Motor neuron (in vitro differentiated cells): ENCODE results near the gene ATXN1. TPM values are rescaled to one million over a fixed set of nuclear protein-coding genes. Genes with fewer than 3 reads are reported as not detected.

Experiments
- ATAC-seq, 8 experiments: fragments of 200-7000 bp; cut with Tn5 transposase; replicated peaks in 6 of 8; 2 replicates each; pipeline ENCODE4 v1.8.0; 2021; ENCODE audit warnings: mild to moderate bottlenecking in 8 of 8, moderate library complexity in 8 of 8
- H3K27ac ChIP-seq, 2 donors: fragments of 250-450 bp; sonication (Bioruptor Pico); 2 replicates each; pipeline ENCODE4 v1.9.0; 2021; ENCODE audit warnings: antibody characterized with exemption in 2 of 2, mild to moderate bottlenecking in 2 of 2, moderate library complexity in 1 of 2
- H3K4me1 ChIP-seq, 2 donors: fragments of 250-450 bp; sonication (Bioruptor Pico); replicated peaks in 1 of 2; 2 replicates each; pipeline ENCODE4 v1.6.1; 2021; ENCODE audit warnings: antibody characterized with exemption in 2 of 2, mild to moderate bottlenecking in 2 of 2, moderate library complexity in 1 of 2
- H3K4me3 ChIP-seq, 5 donors: fragments of 250-450 bp; sonication (Bioruptor Pico); 2 replicates each; pipeline ENCODE4 v1.9.0; 2021; ENCODE audit warnings: antibody characterized with exemption in 5 of 5, mild to moderate bottlenecking in 5 of 5, moderate library complexity in 4 of 5
- WGBS, 10 experiments: fragments of 450-650 bp; shearing (Covaris generic); methylation state at CpG; one replicate each; pipeline ENCODE4 v1.0.0; 2022; 5-methylcytosine and 5-hydroxymethylcytosine counted together
- in situ Hi-C, 9 experiments: fragments of 400-800 bp; cut with MboI; loops; one replicate each; pipeline ENCODE4 v1.15.0; 2021; ENCODE audit warnings: low sequenced_read_pairs in 9 of 9, low pct_unique_long_range_greater_than_20kb in 2 of 9; ENCODE audit not compliant: unreplicated experiment in 9 of 9
- total RNA-seq, 8 experiments: library from RNA; unstranded; fragments of 300-600 nt; gene quantifications; 2 replicates each; pipeline versions ENCODE4 v1.2.3 to v1.2.4, GENCODE V29; 2022

ATXN1 gene
- total RNA-seq, 8 experiments from 2014 or later = 8.9 to 64.9 (median 18.3) TPM

DNA sequence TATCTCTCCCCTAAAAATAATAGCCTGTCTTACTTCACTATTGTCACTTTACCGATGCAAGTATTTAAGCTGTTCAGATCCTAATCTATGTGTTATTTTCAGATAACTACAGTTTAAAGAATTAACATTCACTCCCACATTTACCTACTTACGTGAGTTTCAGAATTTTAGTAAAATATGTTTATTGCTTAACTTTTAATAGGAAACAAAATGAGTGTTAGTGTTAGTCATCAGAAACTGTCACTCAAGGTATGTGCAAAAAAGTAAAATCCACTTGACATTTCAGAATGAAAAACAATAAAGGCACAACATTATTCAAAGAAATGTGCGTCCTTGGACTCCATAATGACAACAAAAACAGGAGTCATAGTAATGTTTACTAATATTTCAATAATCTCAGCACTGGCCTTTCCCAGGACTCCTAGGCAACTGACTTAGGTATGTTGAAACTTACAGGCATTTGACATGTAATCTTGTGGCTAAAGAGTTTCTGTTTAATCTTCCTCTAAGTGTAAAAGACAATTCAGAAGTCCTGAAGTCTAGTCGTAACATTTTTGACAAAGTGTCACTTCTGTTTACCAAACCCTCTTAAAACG is 4.5 kb downstream of the ATXN1 start:
- no peak for ATAC-seq
- H3K4me1 ChIP-seq = peaks cover 10 to 20% of the 10 kb centered on the region in 2 donors
- in situ Hi-C loops = loop anchor here in 8 of 9 experiments (25.0 kb wide), 4 partner anchors 206 to 419 kb away; no protein-coding TSS in a partner anchor
- no peak overlapping the region for H3K4me3 ChIP-seq
- WGBS, 10 experiments = 70 to 100% (median 89%) methylated on average over 4 to 5 of the region's 5 CpGs
- H3K27ac ChIP-seq = no peak overlapping the region

GRCh38 chr6:16755544-16755943 is 5.7 kb downstream of the ATXN1 start:
- in situ Hi-C loops = loop anchor here in 8 of 9 experiments (25.0 kb wide), 4 partner anchors 207 to 418 kb away; no protein-coding TSS in a partner anchor
- 30 to 93% (median 85%) methylated on average over 2 to 3 of the region's 3 CpGs; no CpG with 5 or more reads in 2 of the 10 experiments for WGBS, 10 experiments
- Histone ChIP-seq H3K27ac (no peak overlapping the region), H3K4me3 (no peak overlapping the region), H3K4me1 (peaks cover 10 to 20% of the 10 kb centered on the region in 2 donors)
- ATAC-seq = no peak

DNA sequence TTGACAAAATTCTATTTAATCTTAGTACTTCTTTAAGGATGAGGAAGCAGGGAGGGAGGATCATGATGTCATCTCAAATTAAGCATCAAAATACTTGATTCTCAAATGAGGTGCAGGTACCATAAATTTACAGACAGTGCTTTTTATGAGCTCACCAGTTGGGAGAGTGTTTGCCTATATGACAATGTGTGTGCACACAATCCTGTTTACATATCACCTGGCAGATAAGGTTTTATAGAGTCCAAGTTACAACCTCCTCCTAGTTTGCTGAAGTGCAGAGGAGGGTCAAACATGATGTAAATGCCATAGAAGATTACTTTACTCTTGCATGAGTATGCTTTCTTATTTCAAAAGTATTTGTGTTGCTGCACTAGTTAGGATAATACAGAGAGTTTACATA is 6.4 kb downstream of the ATXN1 start:
- Histone ChIP-seq H3K27ac (no peak overlapping the region), H3K4me1 (peaks cover 10 to 20% of the 10 kb centered on the region in 2 donors), H3K4me3 (no peak overlapping the region)
- ATAC-seq = no peak
- in situ Hi-C loops = loop anchor here in 8 of 9 experiments (25.0 kb wide), 4 partner anchors 207 to 418 kb away; no protein-coding TSS in a partner anchor

DNA sequence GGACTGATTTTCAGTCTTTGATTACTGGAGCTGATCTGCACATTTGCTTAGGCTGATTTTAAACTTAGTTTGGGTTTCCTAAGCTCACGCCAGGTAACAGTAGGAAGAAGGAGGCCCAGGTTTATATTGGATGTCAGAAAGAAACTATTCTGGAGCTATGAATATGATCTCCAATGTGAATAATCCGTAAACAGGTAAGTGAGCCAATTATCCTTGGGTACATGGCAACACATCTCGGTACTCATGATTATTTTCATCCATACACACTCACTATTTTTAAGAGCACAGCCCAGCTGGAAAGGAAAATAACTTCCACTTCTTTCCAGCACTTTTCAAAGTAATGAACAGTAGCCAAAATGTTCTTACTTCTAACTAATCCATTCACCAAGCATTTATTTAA is 7.0 kb downstream of the ATXN1 start:
- H3K4me3 ChIP-seq = no peak overlapping the region
- peaks cover 10 to 20% of the 10 kb centered on the region in 2 donors for H3K4me1 ChIP-seq
- no peak for ATAC-seq
- in situ Hi-C loops = loop anchor here in 8 of 9 experiments (25.0 kb wide), 4 partner anchors 208 to 417 kb away; no protein-coding TSS in a partner anchor
- no peak overlapping the region for H3K27ac ChIP-seq
- 50 to 100% (median 86%) methylated on average over 1 to 3 of the region's 3 CpGs; no CpG with 5 or more reads in 2 of the 10 experiments for WGBS, 10 experiments

- 51 to 100% (median 97%) methylated on average over 1 to 4 of the region's 4 CpGs; no CpG with 5 or more reads in 3 of the 10 experiments for WGBS, 10 experiments
- Histone ChIP-seq H3K4me3 (no peak overlapping the region), H3K27ac (no peak overlapping the region), H3K4me1 (peaks cover 10 to 13% of the 10 kb centered on the region in 2 donors)
- ATAC-seq = no peak
- in situ Hi-C loops = loop anchor here in 8 of 9 experiments (25.0 kb wide), 4 partner anchors 209 to 416 kb away; no protein-coding TSS in a partner anchor
Measured at GRCh38 chr6:16753341-16753740, 7.9 kb downstream of the ATXN1 start.

GRCh38 chr6:16752206-16752866 is 8.9 kb downstream of the ATXN1 start:
- Histone ChIP-seq H3K4me1 (peaks cover 10 to 12% of the 10 kb centered on the region in 2 donors), H3K4me3 (no peak overlapping the region), H3K27ac (no peak overlapping the region)
- 41 to 95% (median 72%) methylated on average over 2 to 4 of the region's 4 CpGs for WGBS, 10 experiments
- in situ Hi-C loops = loop anchor here in 8 of 9 experiments (25.0 kb wide), 4 partner anchors 210 to 415 kb away; no protein-coding TSS in a partner anchor
- peak; percentile 47 to 82 (median 66) for ATAC-seq

DNA sequence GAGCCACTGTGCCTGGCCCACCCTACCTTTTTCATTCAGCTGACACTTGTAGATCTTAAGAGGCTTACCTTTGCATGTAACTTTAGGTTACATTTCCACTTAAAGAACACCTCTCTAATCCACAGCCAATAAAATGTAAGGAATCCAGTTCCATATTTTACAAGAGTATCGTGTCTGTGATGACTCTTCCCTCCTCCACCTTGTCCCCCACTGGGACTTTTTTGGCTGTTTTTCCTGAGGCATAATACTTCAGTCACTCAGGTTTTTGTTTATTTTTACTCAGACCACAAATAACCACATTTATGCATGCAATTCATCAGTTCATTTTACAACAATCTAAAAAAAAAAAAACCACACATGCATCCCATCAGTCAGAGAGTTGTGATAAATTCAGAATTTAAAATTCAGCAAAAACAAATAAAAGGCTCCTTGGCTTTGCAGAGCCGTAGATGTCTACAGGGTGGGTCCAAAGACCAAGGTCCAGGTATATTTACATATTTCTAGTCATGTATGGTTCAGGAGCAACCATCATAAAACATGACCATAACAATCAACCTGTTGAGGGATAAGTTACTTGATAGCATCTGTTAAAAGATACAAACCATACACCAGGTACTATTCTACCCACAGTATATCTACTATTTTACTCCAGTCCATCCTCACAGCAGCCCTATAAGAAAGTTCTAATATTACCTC is 9.9 kb downstream of the ATXN1 start:
- in situ Hi-C loops = loop anchor here in 8 of 9 experiments (25.0 kb wide), 4 partner anchors 211 to 414 kb away; no protein-coding TSS in a partner anchor
- H3K4me3 ChIP-seq = no peak overlapping the region
- peak in 3 of 8 experiments; percentile 18 to 51 (median 43) for ATAC-seq
- WGBS, 10 experiments = 0 to 100% (median 90%) methylated on average over 1 to 2 of the region's 2 CpGs; no CpG with 5 or more reads in 3 of the 10 experiments
- H3K27ac ChIP-seq = no peak overlapping the region
- peaks cover 13 to 20% of the 10 kb centered on the region in 2 donors for H3K4me1 ChIP-seq

- in situ Hi-C loops = loop anchor here in 8 of 9 experiments (25.0 kb wide), 4 partner anchors 212 to 413 kb away; no protein-coding TSS in a partner anchor
- 72 to 100% (median 94%) methylated on average over 1 to 5 of the region's 5 CpGs for WGBS, 10 experiments
- ATAC-seq = no peak
- Histone ChIP-seq H3K4me1 (peaks cover 13 to 20% of the 10 kb centered on the region in 2 donors), H3K27ac (no peak overlapping the region), H3K4me3 (no peak overlapping the region)
Measured at GRCh38 chr6:16750566-16750965, 10.7 kb downstream of the ATXN1 start.

GRCh38 chr6:16749516-16750485 is 11.5 kb downstream of the ATXN1 start:
- Histone ChIP-seq H3K4me3 (no peak overlapping the region), H3K4me1 (peaks cover 13 to 20% of the 10 kb centered on the region in 2 donors), H3K27ac (no peak overlapping the region)
- no peak for ATAC-seq
- in situ Hi-C loops = loop anchor here in 8 of 9 experiments (25.0 kb wide), 4 partner anchors 212 to 412 kb away; no protein-coding TSS in a partner anchor
- 77 to 100% (median 94%) methylated on average over 1 to 9 of the region's 10 CpGs for WGBS, 10 experiments

- H3K27ac ChIP-seq = no peak overlapping the region
- no peak overlapping the region for H3K4me3 ChIP-seq
- WGBS, 10 experiments = 56 to 100% (median 81%) methylated on average over 1 to 2 of the region's 2 CpGs; no CpG with 5 or more reads in 3 of the 10 experiments
- in situ Hi-C loops = no loop called here
- H3K4me1 ChIP-seq = peaks cover 13 to 20% of the 10 kb centered on the region in 2 donors
- no peak for ATAC-seq
Measured at GRCh38 chr6:16748025-16748319, 13.3 kb downstream of the ATXN1 start.

DNA sequence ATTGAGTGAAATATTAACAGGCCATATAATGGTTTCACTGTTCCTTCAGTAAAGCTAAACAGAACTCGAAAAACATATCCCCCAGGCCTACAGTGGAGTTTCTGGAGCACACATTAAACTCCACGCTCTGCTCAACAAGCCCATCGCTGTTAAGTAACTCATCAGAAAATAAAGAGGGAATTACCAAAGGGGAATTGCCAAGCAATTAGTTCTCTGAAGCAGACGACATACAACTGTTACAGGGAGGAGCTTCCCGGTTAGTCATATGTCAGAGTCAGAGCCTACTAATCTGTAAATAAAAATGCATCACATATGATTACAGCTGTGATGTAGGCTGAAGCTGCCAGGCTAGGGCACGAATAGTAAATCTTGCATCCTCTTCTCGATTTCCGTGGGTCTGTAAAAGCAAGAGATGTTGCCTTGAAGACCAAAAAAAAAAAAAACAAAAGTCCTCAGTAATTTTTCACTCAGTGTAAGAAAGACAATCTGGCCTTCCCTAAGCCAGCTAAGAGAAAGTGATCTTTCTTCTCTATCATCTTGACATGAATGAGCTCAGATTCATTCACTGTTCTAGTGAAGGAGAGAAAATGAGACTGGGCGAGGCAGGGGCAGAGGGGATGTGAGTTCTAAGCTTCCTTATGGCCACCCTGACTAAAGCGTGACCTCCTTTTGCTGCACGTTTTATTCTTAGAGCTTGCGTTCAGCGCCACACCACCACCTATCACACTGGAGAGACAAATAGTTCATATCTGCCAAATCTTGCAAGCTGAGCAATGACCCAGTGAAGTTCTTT is 13.8 kb downstream of the ATXN1 start:
- in situ Hi-C loops = no loop called here
- Histone ChIP-seq H3K27ac (no peak overlapping the region), H3K4me1 (peaks cover 13 to 18% of the 10 kb centered on the region in 2 donors), H3K4me3 (no peak overlapping the region)
- 7 to 54% (median 32%) methylated on average over 3 to 13 of the region's 13 CpGs for WGBS, 10 experiments
- ATAC-seq = peak; percentile 71 to 96 (median 95)
